DOHH2 (cell line): Measurements from ENCODE around the gene SRC.

ENCODE experiments used
- EZH2phosphoT487 ChIP-seq: fragments of 200-600 bp; sonication (generic); IDR thresholded peaks from 2 replicates; pipeline ENCODE4 v1.6.1; 2017; ENCODE audit warnings: borderline replicate concordance, mild to moderate bottlenecking, antibody characterized with exemption, low read length, moderate library complexity, mixed read lengths
- TF ChIP-seq, protein P1 (sequence below): fragments of 200-600 bp; sonication (generic); IDR thresholded peaks from one replicate; pipeline ENCODE4 v1.5.1; 2014; ENCODE audit warnings: antibody characterized with exemption, mild to moderate bottlenecking, low read depth, low read length; ENCODE audit not compliant: poor library complexity, severe bottlenecking

DNA sequence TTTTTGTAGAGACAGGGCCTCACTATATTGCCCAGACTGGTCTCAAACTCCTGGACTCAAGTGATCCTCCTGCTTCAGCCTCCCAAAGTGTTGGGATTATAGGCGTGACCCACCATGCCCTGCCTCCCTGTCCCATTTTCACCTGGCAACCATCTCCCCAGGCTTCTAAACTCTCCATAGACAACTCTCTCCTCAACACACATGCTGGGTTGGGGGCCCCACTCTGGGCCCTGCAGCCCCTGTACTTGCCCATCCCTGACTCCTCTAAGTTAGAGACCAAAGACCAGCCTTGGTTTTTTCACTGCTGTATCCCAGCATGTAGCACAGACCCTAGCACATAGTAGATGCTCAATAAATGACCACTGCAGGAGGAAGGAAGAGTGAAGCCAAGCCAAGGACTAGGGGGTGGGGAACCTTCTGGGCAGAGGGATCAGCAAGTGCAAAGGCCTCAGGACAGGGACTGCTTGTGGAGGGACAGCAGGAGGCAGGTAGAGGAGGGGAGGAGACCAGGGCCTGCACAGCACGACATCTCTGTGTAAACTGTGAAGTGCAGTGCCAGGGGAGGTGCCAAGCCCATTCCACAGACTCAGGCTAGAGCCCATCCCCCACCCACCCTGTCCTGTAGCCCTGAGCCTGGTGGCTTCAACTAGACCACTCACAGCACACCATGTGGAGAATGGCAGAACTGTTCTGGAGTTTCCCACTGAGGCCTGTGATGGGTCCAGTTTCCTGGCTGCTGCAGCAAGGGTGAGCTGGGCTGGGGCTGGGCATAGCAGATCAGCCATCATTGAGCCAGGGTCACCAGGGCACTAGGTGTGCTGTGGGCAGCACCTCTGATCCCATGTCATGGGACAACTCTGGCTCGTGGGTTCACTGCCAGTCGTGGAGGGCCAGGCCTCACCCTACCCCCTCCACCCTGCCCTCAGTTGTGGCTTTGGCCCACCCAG lies 3.4 kb upstream of the SRC start:
- TF ChIP-seq, protein P1, sequence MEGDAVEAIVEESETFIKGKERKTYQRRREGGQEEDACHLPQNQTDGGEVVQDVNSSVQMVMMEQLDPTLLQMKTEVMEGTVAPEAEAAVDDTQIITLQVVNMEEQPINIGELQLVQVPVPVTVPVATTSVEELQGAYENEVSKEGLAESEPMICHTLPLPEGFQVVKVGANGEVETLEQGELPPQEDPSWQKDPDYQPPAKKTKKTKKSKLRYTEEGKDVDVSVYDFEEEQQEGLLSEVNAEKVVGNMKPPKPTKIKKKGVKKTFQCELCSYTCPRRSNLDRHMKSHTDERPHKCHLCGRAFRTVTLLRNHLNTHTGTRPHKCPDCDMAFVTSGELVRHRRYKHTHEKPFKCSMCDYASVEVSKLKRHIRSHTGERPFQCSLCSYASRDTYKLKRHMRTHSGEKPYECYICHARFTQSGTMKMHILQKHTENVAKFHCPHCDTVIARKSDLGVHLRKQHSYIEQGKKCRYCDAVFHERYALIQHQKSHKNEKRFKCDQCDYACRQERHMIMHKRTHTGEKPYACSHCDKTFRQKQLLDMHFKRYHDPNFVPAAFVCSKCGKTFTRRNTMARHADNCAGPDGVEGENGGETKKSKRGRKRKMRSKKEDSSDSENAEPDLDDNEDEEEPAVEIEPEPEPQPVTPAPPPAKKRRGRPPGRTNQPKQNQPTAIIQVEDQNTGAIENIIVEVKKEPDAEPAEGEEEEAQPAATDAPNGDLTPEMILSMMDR = no peak
- no peak for TF ChIP-seq EZH2phosphoT487
